Measurements from ENCODE around the gene DLGAP1.
"Not testable (repeated sequence)": the region's sequence is repeated elsewhere in the genome, so short reads cannot be mapped to it uniquely, and the experiment has no call there.

Gene DLGAP1

DNA sequence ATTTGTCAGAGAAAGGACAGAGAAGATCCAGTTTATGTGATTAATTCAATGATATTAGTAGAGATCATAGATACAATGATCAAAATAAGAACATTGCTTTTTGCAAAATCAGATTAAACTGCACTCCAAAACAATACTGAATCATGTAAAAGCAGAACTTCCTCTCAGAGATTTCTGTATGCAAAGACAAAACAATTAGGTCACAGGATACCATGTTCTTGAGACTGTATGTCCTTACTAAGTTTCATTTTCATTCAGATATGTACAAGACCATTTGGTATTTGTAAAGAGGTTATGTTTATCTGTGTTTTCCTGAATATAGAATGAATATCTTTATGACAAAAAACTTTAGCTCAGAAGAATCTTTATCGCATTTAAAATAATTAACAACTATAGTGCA, 161.8 kb downstream of the DLGAP1 start:
- in situ Hi-C loops (cut with MboI; ENCODE audit: low sequenced_read_pairs) = no loop called here

- in situ Hi-C loops (cut with MboI; ENCODE audit: low sequenced_read_pairs) = no loop called here
Measured at GRCh38 chr18:4292696-4293095, 162.4 kb downstream of the DLGAP1 start.

- in situ Hi-C loops (cut with MboI; ENCODE audit: low sequenced_read_pairs) = not testable (repeated sequence)
Measured at GRCh38 chr18:4287340-4287739, 167.8 kb downstream of the DLGAP1 start.

DNA sequence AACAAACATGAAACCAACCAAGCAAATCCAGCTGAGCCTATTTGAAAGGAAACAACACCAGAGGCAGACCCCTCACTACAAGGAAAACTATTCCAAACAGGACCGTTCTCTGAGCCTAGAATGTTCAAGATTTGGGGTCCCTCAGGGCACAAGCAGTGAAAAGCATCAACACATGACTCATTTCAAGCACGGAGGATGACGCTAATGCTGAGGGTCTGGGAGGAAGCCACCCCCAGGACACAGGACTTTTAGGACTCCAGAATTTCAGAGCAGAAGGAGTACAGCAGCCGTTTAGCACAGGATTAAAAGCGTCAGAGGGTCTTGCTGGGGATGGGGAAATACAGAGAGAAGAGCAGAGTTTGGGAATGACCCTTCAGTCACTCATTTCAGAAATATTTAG, 168.9 kb downstream of the DLGAP1 start:
- in situ Hi-C loops (cut with MboI; ENCODE audit: low sequenced_read_pairs) = no loop called here

- in situ Hi-C loops (cut with MboI; ENCODE audit: low sequenced_read_pairs) = no loop called here
Measured at GRCh38 chr18:4285525-4285924, 169.6 kb downstream of the DLGAP1 start.

GRCh38 chr18:4284528-4284927, 170.6 kb downstream of the DLGAP1 start:
- in situ Hi-C loops (cut with MboI; ENCODE audit: low sequenced_read_pairs) = no loop called here

GRCh38 chr18:4283746-4284291, 171.3 kb downstream of the DLGAP1 start:
- in situ Hi-C loops (cut with MboI; ENCODE audit: low sequenced_read_pairs) = no loop called here

DNA sequence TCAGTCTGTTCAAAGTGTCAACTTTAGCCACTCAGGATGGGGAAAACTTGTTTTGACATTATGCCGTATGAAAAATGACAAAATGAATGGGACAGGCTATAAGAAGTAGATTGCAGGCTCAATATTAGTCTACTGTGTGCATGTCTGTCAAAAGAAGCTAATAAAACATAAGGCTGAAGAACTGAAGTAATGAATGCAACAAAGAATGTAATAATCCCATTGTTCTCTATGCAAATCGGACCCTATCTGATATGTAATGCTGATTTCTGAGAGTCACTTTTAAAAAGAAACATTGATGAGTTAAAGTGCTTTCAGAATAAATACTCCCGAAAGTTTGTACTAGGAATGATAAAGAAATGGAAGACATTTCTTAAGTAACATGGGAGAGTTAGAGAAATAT, 172.2 kb downstream of the DLGAP1 start:
- in situ Hi-C loops (cut with MboI; ENCODE audit: low sequenced_read_pairs) = no loop called here

GRCh38 chr18:4276953-4277585, 178.0 kb downstream of the DLGAP1 start:
- in situ Hi-C loops (cut with MboI; ENCODE audit: low sequenced_read_pairs) = no loop called here

- in situ Hi-C loops (cut with MboI; ENCODE audit: low sequenced_read_pairs) = no loop called here
Measured at GRCh38 chr18:4271952-4272351, 183.2 kb downstream of the DLGAP1 start.

DNA sequence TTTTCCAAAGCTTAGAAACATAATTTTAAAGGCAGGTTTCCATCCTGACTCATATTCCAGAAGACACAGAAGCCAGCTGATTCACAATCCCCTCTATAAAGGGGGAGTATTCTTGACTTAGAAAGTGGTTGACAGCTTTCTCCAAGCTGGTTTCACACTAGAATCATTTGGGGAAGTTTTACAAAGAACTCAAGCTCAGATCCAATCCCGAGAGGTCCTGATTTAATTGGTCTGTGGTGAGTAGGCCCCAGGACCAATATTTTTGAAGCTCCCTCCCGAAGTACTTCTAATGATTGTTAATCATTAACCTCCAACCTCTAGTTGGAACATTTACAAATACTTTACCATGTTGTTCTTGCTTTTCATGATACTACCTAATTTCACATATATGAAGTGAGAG, 184.1 kb downstream of the DLGAP1 start:
- in situ Hi-C loops (cut with MboI; ENCODE audit: low sequenced_read_pairs) = no loop called here

DNA sequence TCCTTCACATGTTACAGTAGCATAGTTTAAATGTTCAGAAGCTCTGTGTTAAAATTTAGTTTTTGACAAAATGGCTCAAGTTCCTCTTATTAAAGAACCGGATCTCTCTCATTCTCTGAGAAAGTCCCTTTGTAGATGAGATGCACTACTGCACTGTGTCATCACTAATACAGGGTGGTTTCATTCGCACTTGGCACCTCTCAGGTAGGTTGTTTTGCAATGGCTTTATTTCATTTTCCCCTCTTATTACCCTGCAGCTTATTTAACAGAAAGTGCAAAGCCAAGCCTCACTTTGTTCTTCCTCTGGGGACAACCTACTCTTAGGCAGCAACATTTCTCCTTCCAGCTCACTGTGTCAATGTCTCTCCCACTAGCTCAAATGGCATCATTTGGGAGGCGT, 185.1 kb downstream of the DLGAP1 start:
- in situ Hi-C loops (cut with MboI; ENCODE audit: low sequenced_read_pairs) = no loop called here

GRCh38 chr18:4267641-4268040, 187.5 kb downstream of the DLGAP1 start:
- in situ Hi-C loops (cut with MboI; ENCODE audit: low sequenced_read_pairs) = no loop called here

- in situ Hi-C loops (cut with MboI; ENCODE audit: low sequenced_read_pairs) = no loop called here
Measured at GRCh38 chr18:4264347-4264791, 190.7 kb downstream of the DLGAP1 start.

GRCh38 chr18:4260107-4260506, 195.0 kb downstream of the DLGAP1 start:
- in situ Hi-C loops (cut with MboI; ENCODE audit: low sequenced_read_pairs) = no loop called here

GRCh38 chr18:4256766-4257417, 198.2 kb downstream of the DLGAP1 start:
- in situ Hi-C loops (cut with MboI; ENCODE audit: low sequenced_read_pairs) = no loop called here

- in situ Hi-C loops (cut with MboI; ENCODE audit: low sequenced_read_pairs) = no loop called here
Measured at GRCh38 chr18:4254840-4255239, 200.3 kb downstream of the DLGAP1 start.

DNA sequence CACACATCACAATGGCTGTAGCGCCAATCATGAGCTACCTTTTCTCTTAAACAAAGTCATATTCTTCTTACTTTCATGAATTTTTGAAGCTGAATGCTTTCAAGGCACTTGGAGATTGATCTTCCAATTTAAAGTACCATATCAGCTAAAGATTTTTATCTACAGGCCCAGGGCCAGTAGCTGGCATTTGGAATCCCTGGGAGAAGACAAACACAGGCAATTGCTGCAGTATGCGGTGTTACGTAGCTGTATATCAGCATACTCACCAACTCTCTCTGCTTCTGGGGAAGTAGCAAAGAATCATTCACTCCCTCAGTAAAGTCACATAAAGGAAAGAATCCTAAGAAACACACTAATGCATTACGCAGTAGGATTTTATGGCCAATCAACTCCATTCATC, 202.3 kb downstream of the DLGAP1 start:
- in situ Hi-C loops (cut with MboI; ENCODE audit: low sequenced_read_pairs) = no loop called here

DNA sequence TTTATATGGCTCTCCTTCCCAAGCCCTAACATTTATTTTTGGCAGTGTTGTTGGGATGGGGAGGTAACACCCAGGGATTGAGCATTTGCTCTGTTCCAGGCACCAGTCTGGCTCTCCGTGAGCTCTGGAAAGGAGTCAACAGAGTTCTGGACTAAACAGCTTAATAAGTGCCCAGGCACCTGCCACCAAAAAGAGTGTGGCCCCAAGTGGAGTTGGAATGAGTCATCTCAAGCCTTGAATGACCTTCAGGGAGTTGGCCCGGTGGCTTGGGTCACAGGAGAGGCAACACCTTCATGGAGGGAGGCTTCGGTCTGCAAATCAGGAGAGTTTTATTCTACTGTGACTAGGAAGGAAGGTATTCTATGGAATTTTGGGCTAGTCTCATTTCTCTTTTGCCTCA, 203.2 kb downstream of the DLGAP1 start:
- in situ Hi-C loops (cut with MboI; ENCODE audit: low sequenced_read_pairs) = no loop called here

GRCh38 chr18:4251206-4251605, 203.9 kb downstream of the DLGAP1 start:
- in situ Hi-C loops (cut with MboI; ENCODE audit: low sequenced_read_pairs) = no loop called here

DNA sequence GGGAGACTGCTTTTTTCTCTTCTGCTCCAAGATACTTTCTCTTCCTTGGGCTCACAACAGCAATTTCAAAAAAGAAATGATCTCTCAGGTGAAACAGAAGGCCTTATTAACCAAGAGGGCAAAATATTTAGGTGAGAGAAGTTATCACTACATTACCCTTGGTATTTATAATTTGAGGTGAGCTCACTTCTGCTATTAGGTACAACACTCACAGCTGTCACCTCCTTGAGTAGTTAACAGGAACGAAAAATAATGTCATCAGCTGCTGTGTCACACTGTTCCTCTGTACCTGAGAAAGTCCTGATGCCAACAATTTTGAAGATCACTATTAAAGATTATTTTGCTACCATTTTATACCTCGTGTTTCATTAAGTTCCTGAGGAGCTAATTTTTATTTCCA, 205.0 kb downstream of the DLGAP1 start:
- in situ Hi-C loops (cut with MboI; ENCODE audit: low sequenced_read_pairs) = no loop called here

GRCh38 chr18:4248686-4249085, 206.4 kb downstream of the DLGAP1 start:
- in situ Hi-C loops (cut with MboI; ENCODE audit: low sequenced_read_pairs) = no loop called here

- in situ Hi-C loops (cut with MboI; ENCODE audit: low sequenced_read_pairs) = no loop called here
Measured at GRCh38 chr18:4246374-4246773, 208.7 kb downstream of the DLGAP1 start.
